Activated CD8-positive, alpha-beta memory T cell treated with anti-CD3 and anti-CD28 coated beads, Interleukin-2, amount 50 U/mL, for 48 hours (primary cell): Measurements from ENCODE around the gene UQCC2.

Experiments
- DNase-seq: peaks from one replicate; pipeline ENCODE4 v3.0.0-alpha.2; 2020

Gene UQCC2

DNA sequence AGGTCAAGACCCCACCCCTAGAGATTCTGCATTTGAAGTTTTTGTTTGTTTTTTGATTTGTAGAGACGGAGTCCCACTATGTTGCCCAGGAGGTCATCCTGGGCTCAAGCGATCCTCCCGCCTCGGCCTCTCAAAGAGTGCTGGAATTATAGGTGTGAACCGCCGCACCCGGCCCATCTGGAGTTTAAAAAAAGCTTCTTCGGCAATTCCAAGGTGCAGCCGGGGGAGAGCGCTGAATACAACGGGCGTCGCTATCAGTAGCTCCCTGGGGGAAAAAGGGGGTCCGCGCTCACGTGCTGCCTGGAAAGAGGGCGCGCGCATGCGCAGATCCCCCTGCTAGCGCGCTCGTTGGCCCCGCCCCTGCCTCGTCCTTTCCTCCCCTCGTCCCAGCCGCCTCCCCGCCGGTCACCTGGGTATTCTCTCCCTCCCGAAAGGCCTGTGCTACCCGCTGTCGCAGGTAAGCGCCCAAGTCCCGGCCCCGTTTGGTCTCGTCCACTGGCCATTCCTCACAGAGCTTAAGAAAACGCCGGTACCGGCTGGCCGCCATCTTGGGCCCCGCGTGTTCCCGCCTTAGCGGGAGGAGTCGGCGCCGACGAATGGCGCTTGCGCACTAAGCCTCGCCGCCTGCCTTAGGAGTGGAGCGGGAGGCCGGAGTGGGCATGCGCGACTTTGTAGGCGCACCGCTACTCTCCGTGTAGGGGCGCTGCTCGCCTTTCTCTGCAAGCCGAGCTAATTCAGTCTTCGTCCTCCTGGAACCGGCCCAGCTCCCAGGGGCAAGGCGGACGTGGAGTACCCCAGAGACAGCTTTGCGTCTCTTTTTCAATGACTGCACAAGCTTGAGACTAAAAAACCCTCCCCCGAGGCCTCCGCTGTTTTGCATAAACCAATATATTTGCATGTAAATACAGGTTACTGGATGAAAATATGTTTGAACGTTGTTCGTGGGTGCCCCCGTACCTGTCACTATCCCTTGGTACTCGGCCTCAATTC lies at the start of gene UQCC2:
Gene UQCC2, minus strand, starts transcription at position 561 of the 990 bp plus-strand sequence. Its CDS starts 14 bp downstream, at position 547.
- DNase-seq = peak; percentile 98

- no peak for DNase-seq
These were observed 48.6 kb upstream of the UQCC2 start for GRCh38 chr6:33759887-33760629.

DNA sequence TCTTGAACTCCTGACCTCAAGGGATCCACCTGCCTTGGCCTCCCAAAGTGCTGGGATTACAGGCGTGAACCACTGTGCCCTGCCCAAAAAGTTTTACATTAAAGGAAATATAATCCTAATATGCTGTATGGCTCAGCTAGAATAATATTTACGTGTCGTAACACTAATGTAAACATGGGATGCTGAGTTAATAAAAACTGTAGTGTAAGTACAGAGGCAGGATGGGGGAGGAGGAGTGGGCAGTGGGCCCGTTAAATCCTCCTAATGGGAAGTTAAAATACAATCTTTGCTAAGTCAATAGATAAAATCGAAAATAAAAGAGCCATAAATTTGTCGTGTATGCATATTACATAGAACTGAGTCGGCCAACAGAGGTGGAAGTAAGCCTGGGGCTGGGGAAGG lies 47.3 kb upstream of the UQCC2 start:
- no peak for DNase-seq

DNA sequence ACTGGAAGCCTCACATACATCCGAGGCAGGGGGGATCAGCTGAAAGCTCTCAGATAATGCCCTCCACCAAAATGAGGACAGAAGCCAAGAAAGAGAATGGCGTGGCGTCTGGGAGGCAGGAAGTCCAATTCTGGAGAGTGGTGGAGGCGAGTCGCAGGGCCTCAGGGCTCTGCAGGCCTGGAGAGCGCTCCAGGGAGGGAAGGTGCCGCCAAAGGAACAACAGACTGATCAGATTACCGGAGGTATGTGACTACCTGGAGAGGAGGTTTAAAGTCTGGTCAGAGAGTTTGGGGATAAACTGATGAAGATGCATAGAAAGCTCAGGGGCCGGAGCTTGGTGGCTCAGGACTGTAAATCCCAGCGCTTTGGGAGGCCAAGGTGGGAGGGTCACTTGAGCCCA lies 46.4 kb upstream of the UQCC2 start:
- DNase-seq = no peak

GRCh38 chr6:33757113-33757512 lies 45.6 kb upstream of the UQCC2 start:
- DNase-seq = no peak

GRCh38 chr6:33756211-33756954 lies 44.9 kb upstream of the UQCC2 start:
- DNase-seq = no peak

GRCh38 chr6:33755070-33755869 lies 43.8 kb upstream of the UQCC2 start:
- DNase-seq = no peak

GRCh38 chr6:33754222-33754621 lies 42.7 kb upstream of the UQCC2 start:
- no peak for DNase-seq

- no peak for DNase-seq
These were observed 41.1 kb upstream of the UQCC2 start for GRCh38 chr6:33752646-33753015.

DNA sequence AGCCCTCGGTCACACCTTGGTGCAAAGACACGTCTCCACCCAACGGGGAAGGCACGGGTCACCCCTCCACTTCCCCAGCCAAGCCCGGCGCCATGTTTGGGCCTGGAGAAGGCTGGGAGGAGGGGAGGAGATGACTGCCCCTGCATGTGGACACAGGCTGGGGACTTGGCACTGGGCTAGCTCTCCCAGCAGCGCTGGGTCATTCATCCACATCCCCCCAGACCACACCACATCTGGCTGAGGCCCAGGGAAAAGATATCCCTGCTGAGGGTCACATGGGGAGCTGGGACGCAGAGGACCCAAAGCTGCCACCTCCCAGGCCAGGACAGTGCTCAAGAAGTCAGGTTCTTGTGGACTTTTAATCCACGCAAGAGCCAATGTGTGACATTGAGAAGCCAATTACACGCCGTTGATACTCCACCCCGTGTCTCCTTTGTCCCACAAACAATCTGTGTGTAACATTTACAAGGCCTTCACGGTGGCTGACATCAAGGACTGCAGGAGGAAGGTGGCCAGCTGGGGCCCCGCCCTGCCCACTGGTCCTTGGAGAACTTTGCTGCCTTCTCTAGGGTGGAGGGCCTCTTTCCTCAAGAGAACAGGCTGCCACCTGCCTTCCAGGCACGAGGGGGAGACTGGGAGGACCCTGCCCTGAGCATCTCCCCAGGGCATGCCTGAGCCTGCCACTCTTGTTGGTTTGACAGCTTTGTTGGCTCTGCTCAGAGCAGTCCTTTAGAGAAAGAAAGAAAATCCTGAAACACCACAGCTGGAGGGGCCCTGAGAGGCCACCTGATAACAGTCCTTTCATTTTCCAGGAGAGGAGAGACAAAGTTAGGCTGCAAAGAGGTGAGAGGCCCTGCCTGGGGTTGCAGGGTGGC lies 40.5 kb upstream of the UQCC2 start:
- DNase-seq = no peak

- no peak for DNase-seq
These were observed 38.9 kb upstream of the UQCC2 start for GRCh38 chr6:33750244-33750991.

GRCh38 chr6:33749401-33749800 lies 37.9 kb upstream of the UQCC2 start:
- DNase-seq = no peak

GRCh38 chr6:33748841-33749240 lies 37.3 kb upstream of the UQCC2 start:
- no peak for DNase-seq

GRCh38 chr6:33747823-33748222 lies 36.3 kb upstream of the UQCC2 start:
- no peak for DNase-seq

- DNase-seq = no peak
These were observed 35.2 kb upstream of the UQCC2 start, which contains the start of gene IP6K3 for GRCh38 chr6:33746651-33747100. Gene IP6K3, minus strand, starts transcription at chr6:33746905. Its CDS starts 11,429 bp downstream, at chr6:33735476.

DNA sequence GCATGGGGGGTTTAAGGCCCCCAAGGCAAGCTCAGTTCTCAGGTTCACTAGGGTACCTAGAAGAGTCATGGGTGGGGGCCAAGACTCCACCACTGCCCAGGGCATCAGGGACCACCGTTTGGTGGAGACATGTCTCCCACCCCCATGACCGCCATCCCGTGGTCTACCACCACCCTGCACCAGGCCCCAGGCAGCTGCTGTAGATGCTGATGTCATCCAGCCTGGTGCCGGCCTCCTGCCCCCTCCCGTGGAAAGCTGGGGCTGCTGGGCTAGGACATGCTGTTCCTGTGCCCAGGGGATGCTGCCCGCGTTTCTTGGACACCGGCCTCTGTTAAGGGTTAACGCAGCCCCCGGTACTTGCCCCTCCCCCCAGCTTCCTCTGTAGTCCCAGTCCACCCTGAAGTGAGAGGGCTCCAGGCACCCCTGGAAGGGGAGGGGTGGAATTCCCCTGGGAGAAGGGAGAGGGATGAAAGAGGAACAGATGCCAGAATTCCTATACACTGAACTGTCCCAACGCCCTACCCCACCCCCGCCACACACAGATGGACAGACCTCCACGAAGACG lies 34.6 kb upstream of the UQCC2 start:
- DNase-seq = no peak

- no peak for DNase-seq
These were observed 34.0 kb upstream of the UQCC2 start for GRCh38 chr6:33745548-33745947.

- no peak for DNase-seq
These were observed 33.5 kb upstream of the UQCC2 start for GRCh38 chr6:33744895-33745546.
